RCC 7860 (cell line): ENCODE results near the gene KLLN.
A peak's percentile ranks its signal among the peaks of the same experiment; 100 is the strongest.
"Not testable (repeated sequence)": the region's sequence is repeated elsewhere in the genome, so short reads cannot be mapped to it uniquely, and the experiment has no call there.

ENCODE experiments used
- DNase-seq: peaks from one replicate; pipeline ENCODE4 v3.0.0-alpha.2; 2015; ENCODE audit warnings: low spot score
- FAIRE-seq: peaks from 2 replicates; lab custom pipeline; 2012; peaks lifted over from hg19 to GRCh38; lab: Jason Lieb, UNC

Gene KLLN

DNA sequence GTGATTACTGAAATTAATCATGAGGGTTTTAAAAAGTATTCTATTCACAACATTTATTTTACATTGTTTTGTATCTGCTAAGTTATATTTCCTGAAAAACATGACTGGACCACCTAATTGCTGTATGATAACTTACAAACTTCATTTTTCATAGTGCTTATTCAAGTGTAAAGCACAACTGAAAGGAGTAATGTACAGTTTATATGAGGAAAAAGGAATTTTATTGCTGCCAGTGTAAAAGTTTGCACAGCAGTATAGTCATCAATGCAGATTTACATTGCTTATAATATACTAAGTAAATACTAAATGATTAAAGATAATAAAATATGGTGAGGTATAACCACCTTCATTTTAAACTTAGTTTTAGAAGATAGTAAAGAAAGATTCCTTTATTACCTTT is 4.1 kb upstream of the KLLN start:
- FAIRE-seq (peak; percentile 61), DNase-seq (no peak)

DNA sequence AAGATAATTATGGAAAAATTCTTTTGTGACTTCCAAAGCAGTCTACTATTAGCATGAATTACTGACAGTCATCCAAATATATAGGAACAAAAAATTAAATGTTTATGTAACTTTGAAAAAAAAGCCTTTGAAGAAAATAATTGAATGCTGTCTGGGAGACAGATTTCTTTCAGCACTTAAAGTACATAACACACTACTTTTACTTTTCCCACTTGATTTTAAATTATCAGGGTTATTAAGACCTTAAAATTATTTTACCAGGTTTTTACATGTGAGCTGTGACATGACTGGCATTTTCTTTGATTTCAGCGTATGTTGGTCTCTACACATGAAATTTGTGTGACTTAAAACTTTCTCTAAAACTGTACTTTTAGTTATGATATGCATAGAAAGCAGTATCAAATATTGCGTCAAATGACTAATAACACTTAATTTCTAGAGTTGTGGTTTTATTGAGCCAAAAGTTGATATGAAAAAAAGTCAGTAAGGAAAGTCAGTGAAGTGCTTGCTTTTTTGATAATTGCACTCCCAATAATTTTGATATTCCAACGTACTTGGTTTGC is 3.2 kb upstream of the KLLN start:
- FAIRE-seq = peak; percentile 26

DNA sequence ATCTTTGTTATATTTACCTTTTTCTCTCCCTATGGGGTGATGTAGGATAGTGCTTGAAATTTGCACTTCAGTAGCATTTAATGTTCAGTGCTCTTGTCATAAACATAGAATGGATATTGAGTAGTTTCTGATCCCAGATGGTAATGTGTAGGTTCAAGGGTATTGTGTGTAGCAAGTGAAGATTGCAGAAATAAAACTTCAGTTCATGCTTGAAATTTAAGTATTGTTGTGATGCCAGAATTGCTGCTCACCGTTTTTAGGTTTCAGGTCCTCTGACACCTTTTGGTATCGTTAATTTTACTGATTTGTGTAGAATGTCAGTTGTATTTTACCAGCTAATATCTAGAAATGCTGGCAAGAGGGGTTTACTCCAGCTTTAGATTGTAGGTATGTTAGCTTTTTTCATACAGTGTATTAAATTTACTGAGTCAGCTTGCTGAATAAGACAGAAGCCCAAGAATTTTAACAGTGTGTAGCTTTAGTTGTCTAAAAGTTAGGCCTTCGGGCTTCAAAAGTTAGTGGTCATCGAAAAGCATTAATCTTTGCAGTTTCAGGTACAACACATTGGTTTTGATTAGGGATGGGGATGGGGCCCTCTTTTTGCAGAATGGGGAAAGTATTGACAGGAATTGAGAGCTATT is 2.0 kb upstream of the KLLN start:
- no peak for FAIRE-seq
- no peak for DNase-seq

More for the DNA sequence above, 3.2 kb upstream of the KLLN start:
- DNase-seq = no peak

DNA sequence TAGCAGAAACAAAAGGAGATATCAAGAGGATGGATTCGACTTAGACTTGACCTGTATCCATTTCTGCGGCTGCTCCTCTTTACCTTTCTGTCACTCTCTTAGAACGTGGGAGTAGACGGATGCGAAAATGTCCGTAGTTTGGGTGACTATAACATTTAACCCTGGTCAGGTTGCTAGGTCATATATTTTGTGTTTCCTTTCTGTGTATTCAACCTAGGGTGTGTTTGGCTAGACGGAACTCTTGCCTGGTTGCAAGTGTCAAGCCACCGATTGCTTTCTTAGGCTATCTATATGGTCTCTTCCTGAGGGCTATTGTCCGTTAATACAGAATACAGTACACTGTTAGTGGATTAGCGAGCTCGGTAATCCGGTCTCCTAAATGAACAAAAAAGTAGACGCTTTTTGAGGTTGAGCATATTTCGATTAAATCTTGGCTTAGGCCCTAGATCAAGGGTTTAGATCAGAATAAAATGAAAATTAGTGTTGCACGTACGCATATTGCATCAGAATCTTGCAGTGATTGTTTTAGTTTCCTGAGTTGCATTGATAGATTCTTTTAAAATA is 1.2 kb upstream of the KLLN start:
- FAIRE-seq = no peak

DNA sequence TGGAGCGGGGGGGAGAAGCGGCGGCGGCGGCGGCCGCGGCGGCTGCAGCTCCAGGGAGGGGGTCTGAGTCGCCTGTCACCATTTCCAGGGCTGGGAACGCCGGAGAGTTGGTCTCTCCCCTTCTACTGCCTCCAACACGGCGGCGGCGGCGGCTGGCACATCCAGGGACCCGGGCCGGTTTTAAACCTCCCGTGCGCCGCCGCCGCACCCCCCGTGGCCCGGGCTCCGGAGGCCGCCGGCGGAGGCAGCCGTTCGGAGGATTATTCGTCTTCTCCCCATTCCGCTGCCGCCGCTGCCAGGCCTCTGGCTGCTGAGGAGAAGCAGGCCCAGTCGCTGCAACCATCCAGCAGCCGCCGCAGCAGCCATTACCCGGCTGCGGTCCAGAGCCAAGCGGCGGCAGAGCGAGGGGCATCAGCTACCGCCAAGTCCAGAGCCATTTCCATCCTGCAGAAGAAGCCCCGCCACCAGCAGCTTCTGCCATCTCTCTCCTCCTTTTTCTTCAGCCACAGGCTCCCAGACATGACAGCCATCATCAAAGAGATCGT is 690 bp upstream of the KLLN start:
- not testable (repeated sequence) for DNase-seq

More for the DNA sequence above, 1.2 kb upstream of the KLLN start:
- DNase-seq = peak; percentile 24

DNA sequence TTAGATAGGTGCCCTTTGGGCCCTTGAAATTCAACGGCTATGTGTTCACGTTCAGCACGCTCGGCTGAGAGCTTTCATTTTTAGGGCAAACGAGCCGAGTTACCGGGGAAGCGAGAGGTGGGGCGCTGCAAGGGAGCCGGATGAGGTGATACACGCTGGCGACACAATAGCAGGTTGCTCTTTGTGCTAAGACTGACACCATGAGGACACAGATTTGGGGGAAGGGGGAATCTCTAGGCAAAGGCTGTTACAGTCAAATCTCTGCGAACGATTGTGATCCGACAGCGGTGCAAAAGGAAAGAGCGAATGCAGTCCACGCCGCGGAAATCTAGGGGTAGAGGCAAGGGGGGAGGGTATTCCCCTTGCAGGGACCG is 667 bp downstream of the KLLN start:
- DNase-seq (peak; percentile 41), FAIRE-seq (no peak)

More for the DNA sequence above, 690 bp upstream of the KLLN start:
- not testable (repeated sequence) for FAIRE-seq

DNA sequence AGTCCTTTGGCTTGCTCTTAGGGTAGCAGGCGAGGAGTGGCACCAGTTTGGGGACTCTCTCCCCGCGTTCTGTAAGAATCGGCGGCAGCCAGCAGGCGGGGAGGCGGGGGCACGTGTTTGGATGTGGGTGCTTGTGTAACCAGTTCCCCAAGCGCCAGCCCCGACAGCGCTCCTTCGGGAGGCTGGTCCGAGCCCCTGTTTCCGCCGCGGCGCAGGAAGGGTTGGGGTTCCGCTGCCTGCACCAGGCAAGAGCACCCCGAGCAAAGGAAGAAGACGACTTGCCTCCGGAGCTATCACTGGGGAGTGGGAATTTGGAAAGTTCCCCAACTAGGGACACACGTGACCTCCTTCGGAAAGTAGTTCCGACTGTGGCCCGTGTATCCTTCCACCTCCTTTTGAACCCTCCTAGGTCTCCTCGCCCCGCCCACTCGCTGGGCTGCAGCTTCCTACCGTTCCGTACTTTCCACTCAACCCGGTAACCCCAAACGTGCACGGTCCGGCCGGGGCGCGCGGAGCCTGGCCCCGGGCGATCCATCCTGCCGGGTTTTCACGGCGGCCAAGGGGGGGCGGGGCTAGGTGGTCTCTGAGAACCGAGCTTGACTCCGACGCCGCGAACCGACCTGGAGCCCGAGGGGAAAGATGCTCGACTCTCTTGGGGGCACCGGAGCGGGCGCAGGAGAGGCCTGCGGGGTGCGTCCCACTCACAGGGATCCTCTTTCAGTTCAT is 1.2 kb downstream of the KLLN start:
- peak; percentile 91 for DNase-seq
- FAIRE-seq = peak; percentile 50

DNA sequence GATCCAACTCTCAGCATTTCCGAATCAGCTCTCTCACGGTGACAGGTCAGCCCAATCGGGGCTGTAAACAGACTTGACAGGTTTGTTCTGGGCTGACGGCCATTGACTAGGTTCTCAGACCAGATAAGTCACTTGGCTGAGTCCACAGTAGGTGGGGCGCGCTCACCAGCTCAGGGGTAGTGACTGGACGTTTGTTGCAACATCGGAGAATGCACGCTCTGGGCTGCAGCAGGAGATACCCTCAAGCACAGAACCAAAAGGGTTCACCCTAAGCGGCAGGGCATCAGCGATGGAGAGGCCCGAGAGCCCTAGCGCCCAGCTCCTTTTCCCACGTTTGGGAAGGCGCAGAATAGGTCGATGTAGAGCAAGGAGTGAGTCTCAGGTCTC is 1.8 kb downstream of the KLLN start:
- DNase-seq (peak; percentile 49), FAIRE-seq (no peak)

DNA sequence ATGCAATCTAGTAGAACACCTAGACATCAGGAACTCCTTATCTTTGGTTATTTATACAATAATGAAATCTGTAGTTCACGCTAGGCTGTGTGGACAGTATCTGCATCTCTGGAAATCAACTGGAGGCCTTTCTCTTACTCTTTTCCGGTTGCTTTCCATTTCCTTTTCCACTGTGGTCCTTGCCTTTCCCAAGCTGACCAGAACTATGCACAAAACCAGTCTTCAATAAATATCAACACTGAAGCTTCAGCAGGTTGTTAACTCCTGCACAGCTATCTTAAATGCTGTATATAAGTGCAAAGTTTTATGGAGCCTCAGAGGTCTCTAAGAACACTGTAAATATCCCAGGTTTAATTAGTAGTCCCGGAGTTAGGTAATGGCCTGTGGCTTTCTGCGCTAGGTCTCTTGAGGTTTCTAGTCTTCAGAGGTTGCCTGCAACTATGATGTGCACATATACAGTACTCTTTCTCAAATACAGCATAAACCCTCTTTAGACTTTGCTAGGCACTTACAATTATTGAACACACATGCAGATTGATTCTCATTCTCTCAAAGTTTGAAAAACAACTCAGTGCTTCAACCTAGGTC is 2.4 kb downstream of the KLLN start:
- no peak for FAIRE-seq
- no peak for DNase-seq

DNA sequence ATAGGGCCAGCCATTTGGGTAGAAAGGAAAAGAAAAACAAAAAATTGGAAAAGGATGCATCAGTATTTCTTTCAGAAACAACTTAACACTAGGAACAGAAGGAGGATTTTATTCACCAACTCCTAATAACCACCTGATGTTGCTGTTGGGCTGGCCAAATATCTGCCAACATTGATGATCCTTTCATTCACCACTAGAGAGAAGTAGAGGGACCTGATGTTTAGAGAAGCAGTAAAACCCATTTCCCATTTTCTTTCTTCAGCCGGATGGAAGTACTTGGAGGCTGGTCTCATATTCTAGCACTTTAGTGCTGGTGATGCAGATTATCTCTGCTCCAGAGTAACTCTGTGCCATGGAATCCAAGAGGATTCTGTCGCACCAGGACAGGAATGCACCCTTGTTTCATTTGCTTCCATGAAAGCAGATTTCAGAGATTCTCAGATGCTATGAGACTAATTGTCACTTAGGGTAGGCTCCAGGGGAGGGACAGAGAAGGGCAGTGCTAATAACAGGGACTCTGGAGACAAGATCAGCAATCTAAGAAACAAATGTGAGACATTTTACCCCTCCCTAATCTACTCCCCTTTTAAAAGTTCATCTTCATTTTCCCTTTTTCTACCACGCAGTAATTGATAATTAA is 3.1 kb downstream of the KLLN start:
- FAIRE-seq (peak; percentile 10), DNase-seq (peak; percentile 54)

DNA sequence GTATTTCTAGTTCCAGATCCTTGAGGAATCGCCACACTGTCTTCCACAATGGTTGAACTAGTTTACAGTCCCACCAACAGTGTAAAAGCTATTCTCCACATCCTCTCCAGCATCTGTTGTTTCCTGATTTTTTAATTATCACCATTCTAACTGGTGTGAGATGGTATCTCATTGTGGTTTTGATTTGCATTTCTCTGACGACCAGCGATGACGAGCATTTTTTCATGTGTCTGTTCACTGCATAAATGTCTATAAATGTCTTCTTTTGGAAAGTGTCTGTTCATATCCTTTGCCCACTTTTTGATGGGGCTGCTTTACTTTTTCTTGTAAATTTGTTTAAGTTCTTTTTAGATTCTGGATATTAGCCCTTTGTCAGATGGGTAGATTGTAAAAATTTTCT is 7.7 kb downstream of the KLLN start:
- FAIRE-seq, DNase-seq: not testable (repeated sequence)

DNA sequence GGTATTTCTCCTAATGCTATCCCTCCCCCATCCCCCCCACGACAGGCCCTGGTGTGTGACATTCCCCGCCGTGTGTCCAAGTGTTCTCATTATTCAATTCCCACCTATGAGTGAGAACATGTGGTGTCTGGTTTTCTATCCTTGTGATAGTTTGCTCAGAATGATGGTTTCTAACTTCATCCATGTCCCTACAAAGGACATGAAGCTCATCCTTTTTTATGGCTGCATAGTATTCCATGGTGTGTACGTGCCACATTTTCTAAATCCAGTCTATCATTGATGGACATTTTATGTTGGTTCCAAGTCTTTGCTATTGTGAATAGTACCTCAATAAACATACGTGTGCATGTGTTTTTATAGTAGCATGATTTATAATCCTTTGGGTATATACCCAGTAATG is 8.1 kb downstream of the KLLN start:
- FAIRE-seq = not testable (repeated sequence)

DNA sequence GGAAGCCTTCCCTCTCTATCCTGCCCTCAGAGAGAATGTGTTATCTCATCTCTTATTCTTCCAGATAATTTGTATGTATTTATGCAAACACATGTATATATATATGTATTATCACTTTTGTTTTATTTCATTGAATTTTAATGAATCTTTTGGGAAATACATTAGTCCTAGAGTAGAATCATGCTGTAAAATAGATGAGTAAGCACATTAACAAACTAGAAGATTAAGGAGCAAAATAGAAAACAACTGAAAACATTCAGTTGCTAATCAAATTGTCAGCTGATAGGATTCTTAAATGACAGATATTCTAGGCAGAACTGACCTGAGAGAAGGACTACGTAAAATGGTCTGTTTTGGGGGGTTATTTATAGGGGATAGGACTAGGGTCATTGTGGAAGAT is 11.2 kb downstream of the KLLN start:
- DNase-seq = no peak
- no peak for FAIRE-seq

More for the DNA sequence above, 8.1 kb downstream of the KLLN start:
- DNase-seq = not testable (repeated sequence)

DNA sequence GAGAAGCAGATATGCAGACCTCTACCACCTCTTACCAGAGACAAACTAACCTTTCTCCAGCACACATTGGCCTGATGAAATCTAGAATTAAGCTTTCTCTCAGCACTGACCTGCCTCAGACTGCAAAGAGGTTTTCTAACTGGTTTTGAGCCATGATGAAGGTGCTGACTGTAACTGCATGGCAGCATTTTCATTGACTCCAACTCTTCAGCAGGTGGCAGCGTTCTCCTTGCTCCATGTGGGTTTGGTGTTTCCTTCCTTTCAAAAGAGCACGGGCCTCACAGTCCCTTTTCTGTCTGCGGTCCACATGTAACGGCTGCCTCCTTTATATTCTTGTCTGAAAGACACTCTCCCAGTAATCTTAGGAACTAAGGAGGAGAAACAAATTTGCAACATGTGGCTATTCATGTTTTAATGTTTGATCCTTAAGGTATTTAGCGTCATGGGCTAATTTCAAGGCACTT is 12.6 kb downstream of the KLLN start:
- peak; percentile 41 for DNase-seq
- FAIRE-seq = peak; percentile 23

DNA sequence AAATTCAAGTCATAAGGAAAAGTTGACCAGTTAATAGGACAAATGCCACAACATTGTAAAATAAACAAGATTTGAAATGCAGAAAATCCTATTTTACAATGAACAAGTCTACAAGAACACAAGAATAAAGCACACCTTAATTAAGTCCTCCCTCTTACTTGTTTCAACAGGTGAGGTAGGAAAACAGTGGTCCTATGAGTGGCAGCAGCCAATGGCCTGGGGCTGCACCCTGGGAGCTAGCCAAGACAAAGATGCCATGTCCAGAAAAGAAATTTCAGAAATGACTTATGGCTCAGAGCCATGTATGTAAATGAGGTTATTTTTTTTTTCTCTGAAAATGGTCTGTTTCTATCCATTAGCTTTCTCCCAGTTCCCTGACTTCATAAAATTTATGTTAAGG is 14.3 kb downstream of the KLLN start:
- FAIRE-seq = no peak

DNA sequence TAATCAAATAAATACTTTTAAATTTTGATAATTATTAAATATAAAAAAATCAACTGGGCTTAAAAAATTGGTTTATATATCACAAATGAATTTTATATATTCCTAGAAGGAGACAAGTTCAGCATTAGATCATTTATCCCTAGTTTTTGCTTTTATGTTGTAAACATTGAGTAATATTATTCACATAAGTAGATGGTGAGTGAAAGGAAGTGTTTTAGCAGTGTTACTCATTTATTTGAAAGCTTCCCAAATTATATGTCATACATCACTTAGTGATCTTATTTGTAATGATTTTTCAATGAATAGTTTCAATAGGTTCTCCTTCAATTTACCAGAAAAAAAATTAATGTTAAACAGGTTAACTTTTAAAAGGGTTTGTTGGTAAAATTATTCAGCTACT is 15.8 kb downstream of the KLLN start:
- FAIRE-seq (no peak), DNase-seq (no peak)

More for the DNA sequence above, 14.3 kb downstream of the KLLN start:
- no peak for DNase-seq

DNA sequence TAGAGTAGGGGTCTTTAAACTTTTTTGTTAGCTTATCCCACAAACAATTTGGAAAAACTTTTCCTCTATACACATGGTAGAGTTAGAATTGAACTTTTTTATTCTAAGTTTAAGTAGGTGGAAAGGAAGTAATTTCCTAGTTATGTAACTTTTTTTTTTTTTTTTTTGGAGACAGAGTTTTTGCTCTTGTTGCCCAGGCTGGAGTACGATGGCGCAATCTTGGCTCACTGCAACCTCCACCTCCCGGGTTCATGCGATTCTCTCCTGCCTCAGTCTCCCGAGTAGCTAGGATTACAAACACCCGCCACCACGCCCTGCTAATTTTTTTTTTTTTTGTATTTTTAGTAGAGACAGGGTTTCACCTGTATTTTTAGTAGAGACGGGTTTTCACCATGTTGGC is 16.6 kb downstream of the KLLN start:
- FAIRE-seq, DNase-seq: not testable (repeated sequence)

DNA sequence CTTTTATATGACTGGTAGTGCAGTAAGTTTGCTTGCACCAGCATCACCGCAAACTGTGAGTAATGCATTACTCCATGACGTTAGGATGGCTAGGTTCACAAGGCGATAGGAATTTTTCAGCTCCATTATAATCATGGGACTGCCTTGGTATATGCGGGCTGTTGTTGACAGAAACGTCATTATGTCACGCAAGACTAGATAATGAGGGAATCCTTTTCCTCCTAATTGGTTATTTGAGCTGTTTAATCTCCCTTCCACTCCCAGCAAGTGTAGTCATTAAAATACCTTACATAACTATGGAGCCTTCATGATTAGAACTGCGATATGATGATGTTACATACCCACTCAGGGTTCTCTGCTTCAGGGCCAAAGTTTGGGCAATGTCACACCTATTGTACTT is 17.3 kb downstream of the KLLN start:
- DNase-seq = peak; percentile 84
- no peak for FAIRE-seq

DNA sequence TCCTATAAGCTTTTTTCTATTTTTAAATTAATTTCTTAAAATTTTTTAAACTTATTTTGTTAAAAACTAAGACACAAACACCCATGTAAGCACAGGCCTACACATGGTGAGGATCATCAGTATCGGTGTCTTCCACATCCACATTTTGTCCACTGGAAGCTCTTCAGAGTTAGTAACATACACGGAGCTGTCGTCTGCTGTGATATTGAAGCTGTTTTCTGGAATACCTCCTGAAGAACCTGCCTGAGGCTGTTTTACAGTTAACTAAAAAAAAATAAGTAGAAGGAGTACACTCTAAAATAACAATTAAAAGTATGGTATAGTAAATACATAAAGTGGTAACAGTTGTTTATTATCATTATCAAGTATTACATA is 17.7 kb downstream of the KLLN start:
- DNase-seq = no peak
- FAIRE-seq = no peak

DNA sequence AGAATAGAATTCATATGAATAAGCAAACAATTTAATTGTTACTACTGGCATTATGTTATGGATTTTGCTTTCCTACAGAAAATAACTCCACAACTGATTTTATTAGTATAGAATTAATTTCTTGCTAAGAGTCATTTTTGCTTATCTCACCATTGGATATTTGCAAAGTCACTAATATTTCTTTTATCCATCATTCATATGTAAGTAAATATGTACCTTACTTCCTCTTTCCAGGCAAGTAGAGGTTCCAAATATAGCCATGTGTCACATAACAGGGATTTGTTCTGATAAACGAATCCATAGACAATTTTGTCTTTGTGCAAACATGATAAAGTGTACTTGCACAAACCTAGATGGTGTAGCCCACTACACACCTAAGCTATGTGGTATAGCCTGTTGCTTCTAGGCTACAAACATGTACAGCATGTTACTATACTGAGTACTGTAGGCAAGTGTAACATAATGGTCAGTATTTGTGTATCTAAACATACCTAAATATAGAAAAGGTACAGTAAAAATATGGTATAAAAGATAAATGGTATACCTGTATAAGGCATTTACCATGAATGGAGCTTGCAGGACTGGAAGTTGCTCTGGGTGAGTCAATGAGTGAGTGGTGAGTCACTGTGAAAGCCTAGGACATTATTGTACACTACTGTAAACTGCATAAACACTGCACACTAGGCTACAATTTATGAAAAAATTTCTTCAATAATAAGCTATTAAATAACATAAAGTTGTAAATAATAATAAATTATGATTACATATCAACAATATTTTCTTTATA is 18.3 kb downstream of the KLLN start:
- FAIRE-seq = peak; percentile 94
- DNase-seq = peak; percentile 64
